Progenitor cell of endocrine pancreas (in vitro differentiated cells): Measurements from ENCODE around the gene CD300H. TPM values are rescaled to one million over a fixed set of nuclear protein-coding genes. Genes with fewer than 3 reads are reported as not detected.
"Not testable (repeated sequence)": the region's sequence is repeated elsewhere in the genome, so short reads cannot be mapped to it uniquely, and the experiment has no call there.

Experiments used
- DNase-seq: peaks from one replicate; pipeline ENCODE4 v3.0.0; 2021; ENCODE audit warnings: low spot score; ENCODE audit not compliant: unreplicated experiment
- H3K27ac Mint-ChIP-seq: 2 replicates; pipeline ENCODE4 v1.8.0; 2021; ENCODE audit warnings: mild to moderate bottlenecking, moderate library complexity, mixed read lengths
- H3K27me3 Mint-ChIP-seq: 2 replicates; pipeline ENCODE4 v1.8.0; 2021; ENCODE audit warnings: mixed read lengths
- H3K36me3 Mint-ChIP-seq: 2 replicates; pipeline ENCODE4 v1.8.0; 2022; ENCODE audit warnings: mixed read lengths; ENCODE audit not compliant: insufficient read depth
- H3K4me1 Mint-ChIP-seq: 2 replicates; pipeline ENCODE4 v1.8.0; 2021; ENCODE audit warnings: low read depth, mixed read lengths
- H3K4me3 Mint-ChIP-seq: 2 replicates; pipeline ENCODE4 v1.8.0; 2021; ENCODE audit warnings: low read depth, mild to moderate bottlenecking, moderate library complexity, mixed read lengths
- H3K9me3 Mint-ChIP-seq: 2 replicates; pipeline ENCODE4 v1.8.0; 2021; ENCODE audit warnings: low read depth, mixed read lengths
- total RNA-seq: library from RNA; stranded (reverse); gene quantifications from 2 replicates; pipeline ENCODE4 v1.2.1, GENCODE V29; 2021
- TF ChIP-seq, protein P1 (sequence below): fragments of 200-600 bp; sonication (generic); IDR thresholded peaks from one replicate; pipeline ENCODE4 v1.5.0; 2021; ENCODE audit warnings: antibody characterized with exemption, mild to moderate bottlenecking; ENCODE audit not compliant: unreplicated experiment

Gene CD300H
- total RNA-seq, 1 donor from 2014 or later, result not detected

- DNase-seq, result no peak
- TF ChIP-seq, protein P1, sequence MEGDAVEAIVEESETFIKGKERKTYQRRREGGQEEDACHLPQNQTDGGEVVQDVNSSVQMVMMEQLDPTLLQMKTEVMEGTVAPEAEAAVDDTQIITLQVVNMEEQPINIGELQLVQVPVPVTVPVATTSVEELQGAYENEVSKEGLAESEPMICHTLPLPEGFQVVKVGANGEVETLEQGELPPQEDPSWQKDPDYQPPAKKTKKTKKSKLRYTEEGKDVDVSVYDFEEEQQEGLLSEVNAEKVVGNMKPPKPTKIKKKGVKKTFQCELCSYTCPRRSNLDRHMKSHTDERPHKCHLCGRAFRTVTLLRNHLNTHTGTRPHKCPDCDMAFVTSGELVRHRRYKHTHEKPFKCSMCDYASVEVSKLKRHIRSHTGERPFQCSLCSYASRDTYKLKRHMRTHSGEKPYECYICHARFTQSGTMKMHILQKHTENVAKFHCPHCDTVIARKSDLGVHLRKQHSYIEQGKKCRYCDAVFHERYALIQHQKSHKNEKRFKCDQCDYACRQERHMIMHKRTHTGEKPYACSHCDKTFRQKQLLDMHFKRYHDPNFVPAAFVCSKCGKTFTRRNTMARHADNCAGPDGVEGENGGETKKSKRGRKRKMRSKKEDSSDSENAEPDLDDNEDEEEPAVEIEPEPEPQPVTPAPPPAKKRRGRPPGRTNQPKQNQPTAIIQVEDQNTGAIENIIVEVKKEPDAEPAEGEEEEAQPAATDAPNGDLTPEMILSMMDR, result no peak
- H3K27ac Mint-ChIP-seq, result no peak overlapping the region
These were observed 8.3 kb downstream of the CD300H start for GRCh38 chr17:74558882-74559519.

DNA sequence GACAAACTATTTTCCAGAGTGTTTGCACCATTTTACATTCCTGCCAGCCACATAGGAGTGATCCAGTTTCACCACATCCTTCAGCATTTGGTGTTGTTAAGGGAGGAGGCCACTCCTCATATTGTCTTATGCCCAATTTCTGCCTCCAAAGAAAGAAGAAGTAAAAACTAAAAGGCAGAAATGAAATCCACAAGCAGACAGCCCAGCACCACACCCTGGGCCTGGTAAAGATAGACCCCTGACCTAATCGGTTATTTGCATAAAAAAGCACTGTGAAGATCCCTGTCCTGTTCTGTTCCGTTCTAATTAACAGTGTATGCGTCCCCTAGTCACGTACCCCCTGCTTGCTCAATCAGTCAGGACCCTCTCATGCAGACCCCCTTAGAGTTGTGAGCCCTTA, 8.9 kb downstream of the CD300H start:
- not testable (repeated sequence) for H3K27ac Mint-ChIP-seq, H3K36me3 Mint-ChIP-seq, H3K9me3 Mint-ChIP-seq, DNase-seq, H3K4me1 Mint-ChIP-seq, H3K4me3 Mint-ChIP-seq
- peaks cover 29% of the 10 kb centered on the region for H3K27me3 Mint-ChIP-seq

More at GRCh38 chr17:74558882-74559519, 8.3 kb downstream of the CD300H start:
- Mint-ChIP-seq H3K27me3 (peaks cover 33% of the 10 kb centered on the region), H3K4me1 (peaks cover under 1% of the 10 kb centered on the region), H3K36me3 (no peaks in the 10 kb centered on the region), H3K9me3 (peaks cover 10% of the 10 kb centered on the region), H3K4me3 (no peak overlapping the region)

- TF ChIP-seq, protein P1, result no peak
- peaks cover 17% of the 10 kb centered on the region for H3K27me3 Mint-ChIP-seq
- DNase-seq, result no peak
- H3K9me3 Mint-ChIP-seq, result peaks cover 10% of the 10 kb centered on the region
- no peak overlapping the region for H3K4me3 Mint-ChIP-seq
- no peaks in the 10 kb centered on the region for H3K36me3 Mint-ChIP-seq
- no peak overlapping the region for H3K27ac Mint-ChIP-seq
- H3K4me1 Mint-ChIP-seq, result peaks cover 8% of the 10 kb centered on the region
These were observed 11.8 kb downstream of the CD300H start for GRCh38 chr17:74555427-74555940.

DNA sequence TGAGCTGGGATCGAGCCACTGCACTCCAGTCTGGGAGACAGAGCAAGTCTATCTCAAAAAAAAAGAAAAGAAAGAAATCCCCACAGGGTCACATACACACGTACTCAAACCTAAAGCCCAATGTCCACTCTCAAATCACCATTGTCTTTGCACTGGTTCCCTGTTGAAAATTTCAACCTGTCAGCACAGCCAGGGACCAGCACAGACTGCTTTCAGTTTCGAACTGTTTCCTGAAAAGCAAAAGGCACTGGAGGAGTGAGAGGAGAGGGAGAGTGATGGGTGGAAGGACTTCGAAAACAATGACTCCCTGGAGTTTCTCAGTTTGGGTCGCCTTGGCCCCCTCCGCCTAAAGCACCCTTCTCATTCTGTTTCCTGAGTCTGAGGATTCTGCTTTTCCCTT, 12.4 kb downstream of the CD300H start:
- DNase-seq, result no peak
- Mint-ChIP-seq H3K27ac (no peak overlapping the region), H3K4me3 (no peak overlapping the region), H3K36me3 (no peaks in the 10 kb centered on the region), H3K4me1 (peaks cover 8% of the 10 kb centered on the region), H3K9me3 (peaks cover 10% of the 10 kb centered on the region), H3K27me3 (peaks cover 21% of the 10 kb centered on the region)
- TF ChIP-seq, protein P1, result no peak

DNA sequence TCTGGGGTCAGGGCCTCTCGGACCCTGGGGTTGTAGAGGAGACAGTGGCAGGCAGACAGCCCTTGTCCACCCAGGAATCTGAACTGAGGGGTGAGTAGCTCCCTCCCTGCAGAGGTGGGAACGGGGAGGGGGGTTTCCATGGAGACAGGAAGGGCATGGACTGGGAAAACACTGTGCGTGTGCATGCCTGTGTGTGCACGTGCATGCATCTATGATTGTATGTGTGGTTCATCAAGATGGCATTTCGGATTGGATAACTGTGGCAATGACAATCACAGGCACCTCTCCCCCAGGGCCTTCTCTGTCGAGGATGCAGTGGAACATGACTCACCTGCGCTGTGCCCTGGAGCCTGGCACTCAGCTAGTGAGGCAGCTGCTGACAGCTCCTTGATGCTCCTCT, 15.3 kb downstream of the CD300H start:
- Mint-ChIP-seq H3K4me1 (peaks cover 8% of the 10 kb centered on the region), H3K36me3 (no peaks in the 10 kb centered on the region), H3K4me3 (no peak overlapping the region), H3K27me3 (peaks cover 31% of the 10 kb centered on the region), H3K27ac (no peak overlapping the region), H3K9me3 (no peaks in the 10 kb centered on the region)
- TF ChIP-seq, protein P1, result no peak
- no peak for DNase-seq

DNA sequence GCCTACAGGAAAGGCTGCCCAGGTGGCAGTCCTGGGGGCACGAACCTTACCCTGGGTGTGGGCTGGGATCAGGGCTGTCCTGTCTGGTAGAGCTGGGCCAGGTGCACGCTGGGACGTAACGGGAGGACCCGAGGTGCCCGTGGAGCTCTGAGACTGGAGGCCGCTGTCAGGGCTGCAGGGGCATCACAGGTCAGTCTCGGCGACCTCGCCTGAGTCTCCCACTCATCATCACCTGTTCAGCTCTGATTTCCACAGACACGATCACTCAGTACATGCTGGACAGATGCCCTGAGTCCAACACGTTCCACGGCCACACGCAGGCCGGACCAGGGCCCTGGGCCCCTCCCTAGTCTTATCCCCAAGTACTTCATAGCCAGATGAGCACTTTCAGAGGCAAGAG, 16.7 kb downstream of the CD300H start:
- H3K27me3 Mint-ChIP-seq, result peaks cover 27% of the 10 kb centered on the region
- TF ChIP-seq, protein P1, result no peak
- H3K9me3 Mint-ChIP-seq, result no peaks in the 10 kb centered on the region
- H3K4me1 Mint-ChIP-seq, result peaks cover 8% of the 10 kb centered on the region
- no peak overlapping the region for H3K27ac Mint-ChIP-seq
- H3K4me3 Mint-ChIP-seq, result no peak overlapping the region
- no peak for DNase-seq
- no peaks in the 10 kb centered on the region for H3K36me3 Mint-ChIP-seq
